SK-N-SH treated with all-trans-retinoic acid at 6 μM for 48 hours (cell line): Measurements from ENCODE around the gene CCDC85C.

Experiments used
- CREB5 ChIP-seq: fragments of 250-450 bp; sonication (Bioruptor Pico); IDR thresholded peaks from 2 replicates; pipeline ENCODE4 v1.5.1; 2020; ENCODE audit warnings: low read depth, mild to moderate bottlenecking, moderate library complexity
- PATZ1 ChIP-seq: fragments of 250-450 bp; sonication (Bioruptor Pico); IDR thresholded peaks from 2 replicates; pipeline ENCODE4 v1.8.0; 2020; ENCODE audit warnings: mild to moderate bottlenecking, moderate library complexity, borderline replicate concordance
- PPARA ChIP-seq: fragments of 250-450 bp; sonication (Bioruptor Pico); IDR thresholded peaks from 2 replicates; pipeline ENCODE4 v1.5.0; 2020; ENCODE audit warnings: mild to moderate bottlenecking, borderline replicate concordance
- RARB ChIP-seq: fragments of 250-450 bp; sonication (Bioruptor Pico); IDR thresholded peaks from 2 replicates; pipeline ENCODE4 v1.8.0; 2021; ENCODE audit warnings: mild to moderate bottlenecking, moderate library complexity
- ZFP3 ChIP-seq: fragments of 250-450 bp; sonication (Bioruptor Pico); IDR thresholded peaks from 2 replicates; pipeline ENCODE4 v1.5.0; 2020; ENCODE audit warnings: mild to moderate bottlenecking, moderate library complexity
- ZFP30 ChIP-seq: fragments of 450-650 bp; formaldehyde crosslinking; IDR thresholded peaks from 2 replicates; pipeline ENCODE4 v1.5.0; 2022; ENCODE audit warnings: mild to moderate bottlenecking, moderate library complexity
- ZNF70 ChIP-seq: fragments of 450-650 bp; formaldehyde crosslinking; IDR thresholded peaks from 2 replicates; pipeline ENCODE4 v1.5.0; 2020; ENCODE audit warnings: mild to moderate bottlenecking, moderate library complexity
- ZNF8 ChIP-seq: fragments of 450-650 bp; formaldehyde crosslinking; IDR thresholded peaks from 2 replicates; pipeline ENCODE4 v1.5.0; 2020; ENCODE audit warnings: mild to moderate bottlenecking, moderate library complexity

DNA sequence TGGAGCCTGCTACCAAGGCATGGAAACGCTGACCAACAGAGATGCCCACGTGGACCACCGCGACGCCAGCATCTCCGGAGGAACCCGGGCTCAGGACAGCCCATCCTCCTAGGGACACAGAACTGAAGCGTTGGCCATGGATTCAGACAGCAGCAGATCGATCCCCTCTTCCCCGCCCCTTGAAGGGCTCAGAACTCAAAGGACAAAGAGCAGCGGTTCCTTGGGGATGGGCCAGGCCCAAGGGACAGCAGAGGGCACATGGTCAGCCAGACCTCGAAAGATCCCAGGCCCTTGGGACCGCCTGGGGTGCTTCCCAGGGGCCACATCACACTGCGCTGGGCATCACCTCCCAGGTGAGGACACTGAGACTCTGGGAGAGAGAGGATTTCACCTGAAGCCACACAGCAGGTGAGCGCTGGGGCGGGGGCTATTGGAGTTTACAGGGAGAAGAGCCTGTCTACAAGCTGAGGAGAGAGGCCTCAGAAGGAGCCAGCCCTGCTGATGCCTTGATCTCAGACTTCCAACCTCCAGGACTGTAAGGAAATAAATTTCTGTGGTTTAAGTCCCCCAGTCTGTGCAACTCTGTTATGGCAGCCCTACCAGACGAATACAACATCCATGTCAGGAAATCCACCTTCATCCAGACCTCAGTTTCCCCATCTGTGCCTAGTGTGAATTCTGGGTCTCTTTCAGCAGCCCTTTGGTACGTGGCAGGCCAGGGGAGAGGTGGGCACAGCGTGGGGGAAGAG lies 73.4 kb downstream of the CCDC85C start:
- TF ChIP-seq PPARA (CRISPR knock-in tag) = no peak
- TF ChIP-seq ZNF8 (CRISPR knock-in tag) = no peak
- TF ChIP-seq ZFP30 = no peak
- no peak for TF ChIP-seq PATZ1 (CRISPR knock-in tag)
- TF ChIP-seq RARB = no peak
- TF ChIP-seq ZFP3 = no peak
- no peak for TF ChIP-seq ZNF70
- TF ChIP-seq CREB5 (CRISPR knock-in tag) = no peak
